Spleen (tissue), 11 donors: Measurements from ENCODE around the gene AKT2. TPM values are rescaled to one million over a fixed set of nuclear protein-coding genes. Genes with fewer than 3 reads are reported as not detected.

Experiments
- DNase-seq: peaks from one replicate; pipeline ENCODE4 v3.0.0-alpha.2; 2020
- H3K27ac ChIP-seq, 8 donors: fragments of 200-600 bp; sonication (generic) in 7 of 8; 1 replicate in 4 of 8; 2 replicates in 4 of 8; pipeline versions ENCODE4 v1.5.0 to v1.8.0; 2016 to 2021; ENCODE audit warnings: inconsistent platforms in 4 of 8, mild to moderate bottlenecking in 4 of 8, moderate library complexity in 1 of 8
- H3K27me3 ChIP-seq, 7 donors: fragments of 200-600 bp; sonication (generic) in 6 of 7; replicated peaks in 1 of 7; 1 replicate in 4 of 7; 2 replicates in 3 of 7; pipeline versions ENCODE4 v1.5.0 to v1.8.0; 2016 to 2021; ENCODE audit warnings: inconsistent platforms in 3 of 7, mild to moderate bottlenecking in 1 of 7
- H3K36me3 ChIP-seq, 6 donors: fragments of 200-600 bp; sonication (generic) in 5 of 6; 1 replicate in 4 of 6; 2 replicates in 2 of 6; pipeline versions ENCODE4 v1.5.0 to v1.8.0; 2016 to 2021; ENCODE audit warnings: inconsistent platforms in 2 of 6
- H3K4me1 ChIP-seq, 6 donors: fragments of 200-600 bp; sonication (generic) in 5 of 6; 1 replicate in 3 of 6; 2 replicates in 3 of 6; pipeline versions ENCODE4 v1.5.0 to v1.8.0; 2016 to 2021; ENCODE audit warnings: inconsistent platforms in 3 of 6
- H3K4me3 ChIP-seq, 8 donors: fragments of 200-600 bp; sonication (generic) in 7 of 8; 1 replicate in 4 of 8; 2 replicates in 4 of 8; pipeline versions ENCODE4 v1.5.0 to v1.8.0; 2016 to 2021; ENCODE audit warnings: inconsistent platforms in 4 of 8, mild to moderate bottlenecking in 4 of 8, moderate library complexity in 2 of 8
- H3K9me3 ChIP-seq, 8 donors: fragments of 200-600 bp; sonication (generic) in 7 of 8; 1 replicate in 4 of 8; 2 replicates in 4 of 8; pipeline versions ENCODE4 v1.5.0 to v1.8.0; 2016 to 2021; ENCODE audit warnings: inconsistent platforms in 4 of 8
- POLR2A ChIP-seq, 3 donors: fragments of 450-650 bp; IDR thresholded peaks; one replicate each; pipeline ENCODE4 v1.5.1; 2017; ENCODE audit warnings: antibody characterized with exemption in 3 of 3, mild to moderate bottlenecking in 1 of 3
- POLR2AphosphoS5 ChIP-seq, 3 donors: sonication (generic); formaldehyde crosslinking; IDR thresholded peaks; one replicate each; pipeline ENCODE4 v1.5.1; 2017; ENCODE audit warnings: antibody characterized with exemption in 3 of 3
- WGBS, 5 donors: extraction: QIAGEN DNeasy Blood & Tissue Kit in 3 of 5; methylation state at CpG; one replicate each; pipeline versions ENCODE4 v1.1.5 to v1.1.7; 2013 to 2018; 5-methylcytosine and 5-hydroxymethylcytosine counted together
- intact Hi-C: fragments of 100-400 bp; cut with DNase I; formaldehyde crosslinking; loops from one replicate; pipeline ENCODE4 v1.15.0; 2023; ENCODE audit warnings: low total_unique reads
- polyA plus RNA-seq, 3 donors: library from polyadenylated mRNA; stranded (reverse); fragments of 200-250 nt; gene quantifications; one replicate each; pipeline ENCODE4 v1.2.1, GENCODE V29; 2013
- total RNA-seq, 7 donors: library from RNA; depleted of rRNA in 3 of 7; stranded (reverse); fragments of >200 nt in 3 of 7; fragmentation: NEBNext Ultra II Directional in 4 of 7; extraction: Animal tissue kit (Norgen Biotek cat#: 25700) in 4 of 7; gene quantifications; one replicate each; pipeline versions ENCODE4 v1.1.0 to v1.2.1, GENCODE V29; 2016 to 2021
- TF ChIP-seq, protein P1 (sequence below), 11 experiments: fragments of 200-600 bp in 7 of 11; fragments of 450-650 bp in 4 of 11; sonication (generic) in 4 of 11; IDR thresholded peaks in 8 of 11; conservative IDR thresholded peaks in 3 of 11; 1 replicate in 7 of 11; 2 replicates in 4 of 11; pipeline versions ENCODE4 v1.4.0 to v1.8.0; 2016 to 2021; ENCODE audit warnings: antibody characterized with exemption in 11 of 11, inconsistent platforms in 4 of 11, mild to moderate bottlenecking in 1 of 11
- donor health status: healthy with polysubstance abuse.
- donor health status: DM: no; HTN: no; CAD: no; lungs with moderate emphysema.
- donor health status: DM: no; HTN: no; CAD: no.
- donor health status: Bipolar disorder and iron deficiency.
- donor health status: healthy.
- donor health status: DM: no; HTN: no; CAD: no.
- donor health status: DM: yes; HTN: yes; CAD: no.

Gene AKT2
- total and polyA plus RNA-seq, 10 donors, result 28.8 to 134 (median 98.9) TPM

DNA sequence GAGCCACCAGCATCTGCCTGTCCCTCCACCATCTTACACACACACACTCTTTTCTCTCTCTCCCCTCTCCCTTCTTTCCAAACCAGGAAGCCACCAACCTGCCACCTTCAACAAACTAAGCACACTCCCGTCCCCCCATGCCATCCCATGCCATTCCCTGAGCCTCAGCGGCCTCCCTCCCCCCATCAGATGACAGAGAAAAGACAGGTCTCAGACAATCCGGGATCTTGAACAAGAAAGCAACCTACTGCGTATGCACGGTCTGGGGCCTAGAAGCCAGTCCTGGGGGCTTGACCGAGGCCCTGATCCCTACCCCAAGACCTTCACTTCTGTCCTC is 19.4 kb downstream of the AKT2 start:
- H3K36me3 ChIP-seq, result peaks cover 0 to 80% (median 28%) of the 10 kb centered on the region in 6 donors
- H3K4me3 ChIP-seq, result no peak overlapping the region
- H3K9me3 ChIP-seq, result no peaks in the 10 kb centered on the region
- H3K4me1 ChIP-seq, result peaks cover 0 to 65% (median 26%) of the 10 kb centered on the region in 6 donors
- no peaks in the 10 kb centered on the region for H3K27me3 ChIP-seq
- intact Hi-C loops, result no loop called here
- TF ChIP-seq POLR2A (IDR thresholded peaks at IDR 0.05) (no peak), POLR2AphosphoS5 (IDR thresholded peaks at IDR 0.05) (no peak)
- TF ChIP-seq, protein P1, sequence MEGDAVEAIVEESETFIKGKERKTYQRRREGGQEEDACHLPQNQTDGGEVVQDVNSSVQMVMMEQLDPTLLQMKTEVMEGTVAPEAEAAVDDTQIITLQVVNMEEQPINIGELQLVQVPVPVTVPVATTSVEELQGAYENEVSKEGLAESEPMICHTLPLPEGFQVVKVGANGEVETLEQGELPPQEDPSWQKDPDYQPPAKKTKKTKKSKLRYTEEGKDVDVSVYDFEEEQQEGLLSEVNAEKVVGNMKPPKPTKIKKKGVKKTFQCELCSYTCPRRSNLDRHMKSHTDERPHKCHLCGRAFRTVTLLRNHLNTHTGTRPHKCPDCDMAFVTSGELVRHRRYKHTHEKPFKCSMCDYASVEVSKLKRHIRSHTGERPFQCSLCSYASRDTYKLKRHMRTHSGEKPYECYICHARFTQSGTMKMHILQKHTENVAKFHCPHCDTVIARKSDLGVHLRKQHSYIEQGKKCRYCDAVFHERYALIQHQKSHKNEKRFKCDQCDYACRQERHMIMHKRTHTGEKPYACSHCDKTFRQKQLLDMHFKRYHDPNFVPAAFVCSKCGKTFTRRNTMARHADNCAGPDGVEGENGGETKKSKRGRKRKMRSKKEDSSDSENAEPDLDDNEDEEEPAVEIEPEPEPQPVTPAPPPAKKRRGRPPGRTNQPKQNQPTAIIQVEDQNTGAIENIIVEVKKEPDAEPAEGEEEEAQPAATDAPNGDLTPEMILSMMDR (IDR thresholded peaks at IDR 0.05 in 8 of 11, conservative IDR thresholded peaks at IDR 0.05 in 3 of 11), result no peak
- 90 to 95% (median 94%) methylated on average over 6 of the region's 6 CpGs for WGBS, 5 donors
- DNase-seq, result no peak
- no peak overlapping the region for H3K27ac ChIP-seq

DNA sequence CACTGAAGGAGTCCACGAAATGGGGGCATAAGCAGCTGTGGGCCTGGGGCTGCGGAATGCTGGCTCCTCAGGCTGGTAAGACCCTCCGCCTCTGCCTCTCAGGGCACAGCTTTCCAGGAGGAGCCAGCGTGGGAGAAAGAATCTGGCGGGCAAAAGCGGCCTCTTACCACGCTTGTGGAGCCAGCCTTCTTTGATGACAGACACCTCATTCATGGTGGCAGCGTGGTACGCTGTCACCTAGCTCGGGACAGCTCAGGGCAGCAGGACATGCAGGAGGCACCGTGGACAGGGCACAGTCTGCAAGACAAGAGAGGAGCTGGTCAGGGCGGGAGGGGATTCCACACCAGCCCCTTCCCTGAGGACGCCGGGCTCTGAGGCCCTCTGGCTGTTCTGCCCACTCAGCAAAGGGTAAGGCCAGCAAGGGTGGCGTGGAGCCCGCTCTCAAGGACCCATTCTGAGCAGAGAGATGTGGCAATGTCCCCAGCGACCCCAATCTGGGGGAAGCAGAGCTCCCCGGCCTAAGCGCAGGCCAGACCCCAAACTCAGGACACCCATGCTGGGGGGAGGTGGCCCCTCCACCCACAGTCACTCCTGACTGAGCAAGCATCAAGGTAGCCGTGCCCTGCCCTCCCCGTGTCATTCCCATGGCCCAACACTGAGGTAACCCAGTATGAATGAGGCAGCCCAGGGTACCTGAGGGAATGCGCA is 19.9 kb downstream of the AKT2 start:
- 93 to 97% (median 94%) methylated on average over 18 to 22 of the region's 22 CpGs for WGBS, 5 donors

DNA sequence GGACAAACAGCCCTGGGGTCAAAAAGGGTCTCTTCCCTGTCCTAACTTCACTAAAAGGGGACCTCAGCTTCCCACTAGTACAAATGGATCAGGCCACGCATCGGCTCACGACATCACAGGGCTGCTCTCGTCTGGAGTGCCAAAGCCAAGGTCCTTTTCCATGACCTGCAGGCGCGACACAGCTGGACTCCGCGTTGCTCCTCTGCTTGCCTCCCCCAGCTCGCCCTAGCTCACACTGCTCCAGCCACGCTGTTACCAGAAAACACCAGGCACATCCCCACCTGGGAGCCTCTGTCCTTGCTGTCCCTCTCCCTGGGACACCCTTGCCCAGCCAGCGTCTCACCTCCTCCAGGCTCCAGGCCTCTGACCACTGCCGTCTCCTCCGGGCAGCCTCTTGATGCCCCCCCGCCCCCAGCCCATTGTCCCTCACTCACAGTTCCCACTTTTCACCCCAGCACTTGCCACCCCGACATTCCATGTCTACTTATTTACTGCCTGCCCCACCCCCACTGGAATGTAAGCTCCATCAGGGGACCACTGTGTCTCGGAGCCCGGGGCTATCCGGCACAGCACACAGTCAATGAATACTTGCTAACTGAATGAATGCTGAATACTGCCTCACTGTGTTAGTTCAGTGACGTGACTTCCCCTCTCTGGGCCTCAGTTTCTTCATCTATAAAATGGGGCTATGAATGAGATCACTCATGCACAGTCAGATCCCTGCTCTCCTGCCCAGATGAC is 20.7 kb downstream of the AKT2 start:
- WGBS, 5 donors, result 83 to 91% (median 90%) methylated on average over 19 of the region's 19 CpGs
- Histone ChIP-seq H3K4me3 (no peak overlapping the region), H3K9me3 (no peaks in the 10 kb centered on the region), H3K27me3 (no peaks in the 10 kb centered on the region), H3K27ac (no peak overlapping the region), H3K4me1 (peaks cover 0 to 59% (median 19%) of the 10 kb centered on the region in 6 donors), H3K36me3 (peaks cover 0 to 72% (median 28%) of the 10 kb centered on the region in 6 donors)
- intact Hi-C loops, result no loop called here
- no peak for DNase-seq
- TF ChIP-seq, protein P1 (IDR thresholded peaks at IDR 0.05 in 8 of 11, conservative IDR thresholded peaks at IDR 0.05 in 3 of 11), result no peak
- TF ChIP-seq POLR2A (IDR thresholded peaks at IDR 0.05) (no peak), POLR2AphosphoS5 (IDR thresholded peaks at IDR 0.05) (no peak)

More for the DNA sequence above, 19.9 kb downstream of the AKT2 start:
- intact Hi-C loops, result no loop called here
- Histone ChIP-seq H3K36me3 (peaks cover 0 to 74% (median 28%) of the 10 kb centered on the region in 6 donors), H3K9me3 (no peaks in the 10 kb centered on the region), H3K4me3 (no peak overlapping the region), H3K27me3 (no peaks in the 10 kb centered on the region), H3K4me1 (peaks cover 0 to 61% (median 23%) of the 10 kb centered on the region in 6 donors), H3K27ac (no peak overlapping the region)
- DNase-seq, result no peak
- no peak for TF ChIP-seq POLR2A (IDR thresholded peaks at IDR 0.05)
- no peak for TF ChIP-seq POLR2AphosphoS5 (IDR thresholded peaks at IDR 0.05)
- TF ChIP-seq, protein P1 (IDR thresholded peaks at IDR 0.05 in 8 of 11, conservative IDR thresholded peaks at IDR 0.05 in 3 of 11), result no peak
